ENCODE measurements around the gene SOX2. TPM values are rescaled to one million over a fixed set of nuclear protein-coding genes. Genes with fewer than 3 reads are reported as not detected.

Gene SOX2
- total RNA-seq, 1 donor: not detected

DNA sequence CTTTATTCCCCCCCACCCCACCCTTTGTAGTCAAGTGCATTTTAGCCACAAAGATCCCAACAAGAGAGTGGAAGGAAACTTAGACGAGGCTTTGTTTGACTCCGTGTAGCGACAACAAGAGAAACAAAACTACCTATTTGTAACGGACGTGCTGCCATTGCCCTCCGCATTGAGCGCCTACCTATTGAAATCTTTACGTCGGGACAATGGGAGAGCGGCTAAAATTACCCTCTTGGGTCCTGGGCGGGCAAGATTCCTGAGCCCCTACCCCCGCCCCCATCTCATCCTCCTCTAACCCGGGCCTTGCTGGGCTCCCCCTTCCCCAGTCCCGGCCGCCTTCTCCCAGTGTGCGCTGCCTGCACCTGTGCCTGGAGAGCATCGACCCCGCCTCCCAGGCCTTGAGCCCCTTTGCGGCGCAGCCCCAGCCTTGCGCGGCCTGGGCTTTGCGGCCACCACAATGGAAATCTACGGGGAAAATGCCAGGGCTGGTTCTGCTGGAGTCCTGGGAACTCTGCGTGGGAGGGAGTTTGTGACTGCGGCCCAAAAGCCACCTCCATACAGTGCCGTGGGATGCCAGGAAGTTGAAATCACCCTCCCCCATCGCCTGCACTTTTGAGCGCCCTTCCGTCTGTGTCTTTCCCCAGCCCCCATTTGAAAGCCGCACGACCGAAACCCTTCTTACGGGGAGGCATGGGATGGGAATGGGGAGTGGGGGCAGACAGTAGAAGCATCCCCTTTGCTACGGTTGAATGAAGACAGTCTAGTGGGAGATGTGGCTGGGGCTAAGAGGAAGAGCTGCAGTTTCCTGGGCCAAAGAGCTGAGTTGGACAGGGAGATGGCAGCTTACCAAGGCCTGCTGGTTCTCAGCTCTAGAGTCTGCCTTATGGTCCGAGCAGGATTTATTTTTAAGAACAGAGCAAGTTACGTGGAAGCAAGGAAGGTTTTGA, 1.1 kb upstream of the SOX2 start:
- Histone ChIP-seq H3K27ac (ENCODE audit: low read depth, low read length) (no peak overlapping the region), H2AFZ (ENCODE audit: low read length) (no peak overlapping the region), H3K4me3 (ENCODE audit: insufficient read depth, low read length) (no peak overlapping the region), H3K4me2 (ENCODE audit: insufficient read depth, low read length) (peak overlapping the region; percentile 67), H3K36me3 (ENCODE audit: insufficient read depth, low read length) (no peaks in the 10 kb centered on the region), H4K20me1 (ENCODE audit: insufficient read depth, low read length) (no peaks in the 10 kb centered on the region), H3K79me2 (ENCODE audit: insufficient read depth, low read length) (no peaks in the 10 kb centered on the region), H3K4me1 (ENCODE audit: insufficient read depth, low read length) (peaks cover 7% of the 10 kb centered on the region), H3K27me3 (ENCODE audit: insufficient read depth, low read length) (peaks cover 83% of the 10 kb centered on the region), H3K9me3 (ENCODE audit: low read depth, low read length) (no peaks in the 10 kb centered on the region)
- no peak for DNase-seq (ENCODE audit: insufficient read length, low spot score, missing footprints)
- TF ChIP-seq, protein P1, sequence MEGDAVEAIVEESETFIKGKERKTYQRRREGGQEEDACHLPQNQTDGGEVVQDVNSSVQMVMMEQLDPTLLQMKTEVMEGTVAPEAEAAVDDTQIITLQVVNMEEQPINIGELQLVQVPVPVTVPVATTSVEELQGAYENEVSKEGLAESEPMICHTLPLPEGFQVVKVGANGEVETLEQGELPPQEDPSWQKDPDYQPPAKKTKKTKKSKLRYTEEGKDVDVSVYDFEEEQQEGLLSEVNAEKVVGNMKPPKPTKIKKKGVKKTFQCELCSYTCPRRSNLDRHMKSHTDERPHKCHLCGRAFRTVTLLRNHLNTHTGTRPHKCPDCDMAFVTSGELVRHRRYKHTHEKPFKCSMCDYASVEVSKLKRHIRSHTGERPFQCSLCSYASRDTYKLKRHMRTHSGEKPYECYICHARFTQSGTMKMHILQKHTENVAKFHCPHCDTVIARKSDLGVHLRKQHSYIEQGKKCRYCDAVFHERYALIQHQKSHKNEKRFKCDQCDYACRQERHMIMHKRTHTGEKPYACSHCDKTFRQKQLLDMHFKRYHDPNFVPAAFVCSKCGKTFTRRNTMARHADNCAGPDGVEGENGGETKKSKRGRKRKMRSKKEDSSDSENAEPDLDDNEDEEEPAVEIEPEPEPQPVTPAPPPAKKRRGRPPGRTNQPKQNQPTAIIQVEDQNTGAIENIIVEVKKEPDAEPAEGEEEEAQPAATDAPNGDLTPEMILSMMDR (IDR thresholded peaks at IDR 0.05; ENCODE audit: extremely low read depth, low read depth, low read length): no peak

DNA sequence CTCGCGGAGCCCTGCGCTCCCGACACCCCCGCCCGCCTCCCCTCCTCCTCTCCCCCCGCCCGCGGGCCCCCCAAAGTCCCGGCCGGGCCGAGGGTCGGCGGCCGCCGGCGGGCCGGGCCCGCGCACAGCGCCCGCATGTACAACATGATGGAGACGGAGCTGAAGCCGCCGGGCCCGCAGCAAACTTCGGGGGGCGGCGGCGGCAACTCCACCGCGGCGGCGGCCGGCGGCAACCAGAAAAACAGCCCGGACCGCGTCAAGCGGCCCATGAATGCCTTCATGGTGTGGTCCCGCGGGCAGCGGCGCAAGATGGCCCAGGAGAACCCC, 464 bp downstream of the SOX2 start:
- no peak overlapping the region for H2AFZ ChIP-seq (ENCODE audit: low read length)
- H3K27ac ChIP-seq (ENCODE audit: low read depth, low read length): no peak overlapping the region
- H3K27me3 ChIP-seq (ENCODE audit: insufficient read depth, low read length): peaks cover 80% of the 10 kb centered on the region
- no peaks in the 10 kb centered on the region for H3K79me2 ChIP-seq (ENCODE audit: insufficient read depth, low read length)
- peak overlapping the region; percentile 67 for H3K4me2 ChIP-seq (ENCODE audit: insufficient read depth, low read length)
- no peaks in the 10 kb centered on the region for H3K9me3 ChIP-seq (ENCODE audit: low read depth, low read length)
- H4K20me1 ChIP-seq (ENCODE audit: insufficient read depth, low read length): no peaks in the 10 kb centered on the region
- TF ChIP-seq, protein P1 (IDR thresholded peaks at IDR 0.05; ENCODE audit: extremely low read depth, low read depth, low read length): no peak
- peaks cover 7% of the 10 kb centered on the region for H3K4me1 ChIP-seq (ENCODE audit: insufficient read depth, low read length)
- peak overlapping the region; percentile 35 for H3K4me3 ChIP-seq (ENCODE audit: insufficient read depth, low read length)
- H3K36me3 ChIP-seq (ENCODE audit: insufficient read depth, low read length): no peaks in the 10 kb centered on the region
- no peak for DNase-seq (ENCODE audit: insufficient read length, low spot score, missing footprints)

DNA sequence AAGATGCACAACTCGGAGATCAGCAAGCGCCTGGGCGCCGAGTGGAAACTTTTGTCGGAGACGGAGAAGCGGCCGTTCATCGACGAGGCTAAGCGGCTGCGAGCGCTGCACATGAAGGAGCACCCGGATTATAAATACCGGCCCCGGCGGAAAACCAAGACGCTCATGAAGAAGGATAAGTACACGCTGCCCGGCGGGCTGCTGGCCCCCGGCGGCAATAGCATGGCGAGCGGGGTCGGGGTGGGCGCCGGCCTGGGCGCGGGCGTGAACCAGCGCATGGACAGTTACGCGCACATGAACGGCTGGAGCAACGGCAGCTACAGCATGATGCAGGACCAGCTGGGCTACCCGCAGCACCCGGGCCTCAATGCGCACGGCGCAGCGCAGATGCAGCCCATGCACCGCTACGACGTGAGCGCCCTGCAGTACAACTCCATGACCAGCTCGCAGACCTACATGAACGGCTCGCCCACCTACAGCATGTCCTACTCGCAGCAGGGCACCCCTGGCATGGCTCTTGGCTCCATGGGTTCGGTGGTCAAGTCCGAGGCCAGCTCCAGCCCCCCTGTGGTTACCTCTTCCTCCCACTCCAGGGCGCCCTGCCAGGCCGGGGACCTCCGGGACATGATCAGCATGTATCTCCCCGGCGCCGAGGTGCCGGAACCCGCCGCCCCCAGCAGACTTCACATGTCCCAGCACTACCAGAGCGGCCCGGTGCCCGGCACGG, 991 bp downstream of the SOX2 start:
- no peaks in the 10 kb centered on the region for H4K20me1 ChIP-seq (ENCODE audit: insufficient read depth, low read length)
- H3K4me1 ChIP-seq (ENCODE audit: insufficient read depth, low read length): peaks cover 7% of the 10 kb centered on the region
- H3K79me2 ChIP-seq (ENCODE audit: insufficient read depth, low read length): no peaks in the 10 kb centered on the region
- no peak overlapping the region for H3K27ac ChIP-seq (ENCODE audit: low read depth, low read length)
- no peak overlapping the region for H2AFZ ChIP-seq (ENCODE audit: low read length)
- H3K9me3 ChIP-seq (ENCODE audit: low read depth, low read length): no peaks in the 10 kb centered on the region
- DNase-seq (ENCODE audit: insufficient read length, low spot score, missing footprints): peak; percentile 69
- TF ChIP-seq, protein P1 (IDR thresholded peaks at IDR 0.05; ENCODE audit: extremely low read depth, low read depth, low read length): no peak
- H3K36me3 ChIP-seq (ENCODE audit: insufficient read depth, low read length): no peaks in the 10 kb centered on the region
- no peak overlapping the region for H3K4me3 ChIP-seq (ENCODE audit: insufficient read depth, low read length)
- H3K27me3 ChIP-seq (ENCODE audit: insufficient read depth, low read length): peaks cover 80% of the 10 kb centered on the region
- H3K4me2 ChIP-seq (ENCODE audit: insufficient read depth, low read length): peak overlapping the region; percentile 9

DNA sequence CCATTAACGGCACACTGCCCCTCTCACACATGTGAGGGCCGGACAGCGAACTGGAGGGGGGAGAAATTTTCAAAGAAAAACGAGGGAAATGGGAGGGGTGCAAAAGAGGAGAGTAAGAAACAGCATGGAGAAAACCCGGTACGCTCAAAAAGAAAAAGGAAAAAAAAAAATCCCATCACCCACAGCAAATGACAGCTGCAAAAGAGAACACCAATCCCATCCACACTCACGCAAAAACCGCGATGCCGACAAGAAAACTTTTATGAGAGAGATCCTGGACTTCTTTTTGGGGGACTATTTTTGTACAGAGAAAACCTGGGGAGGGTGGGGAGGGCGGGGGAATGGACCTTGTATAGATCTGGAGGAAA, 1.5 kb downstream of the SOX2 start:
- Histone ChIP-seq H3K79me2 (ENCODE audit: insufficient read depth, low read length) (no peaks in the 10 kb centered on the region), H3K9me3 (ENCODE audit: low read depth, low read length) (no peaks in the 10 kb centered on the region), H3K27ac (ENCODE audit: low read depth, low read length) (no peak overlapping the region), H3K4me1 (ENCODE audit: insufficient read depth, low read length) (peaks cover 7% of the 10 kb centered on the region), H3K36me3 (ENCODE audit: insufficient read depth, low read length) (no peaks in the 10 kb centered on the region), H3K4me3 (ENCODE audit: insufficient read depth, low read length) (no peak overlapping the region), H2AFZ (ENCODE audit: low read length) (no peak overlapping the region), H4K20me1 (ENCODE audit: insufficient read depth, low read length) (no peaks in the 10 kb centered on the region), H3K4me2 (ENCODE audit: insufficient read depth, low read length) (no peak overlapping the region), H3K27me3 (ENCODE audit: insufficient read depth, low read length) (peaks cover 80% of the 10 kb centered on the region)
- DNase-seq (ENCODE audit: insufficient read length, low spot score, missing footprints): no peak
- TF ChIP-seq, protein P1 (IDR thresholded peaks at IDR 0.05; ENCODE audit: extremely low read depth, low read depth, low read length): no peak

Data from osteoblast (primary cell).